GM10248 (cell line): ENCODE results near the gene DSCAML1.

Experiments
- CTCF ChIA-PET: fragments of 300-600 bp; sonication (Branson Sonifier 250); formaldehyde crosslinking; extraction: SDS; loops from one replicate; lab custom pipeline; 2021; ENCODE audit warnings: antibody characterized with exemption; lab: Yijun Ruan, JAX
- POLR2A ChIA-PET: fragments of 350-650 bp; sonication (Branson Sonifier 250); formaldehyde crosslinking; extraction: SDS; loops from one replicate; lab custom pipeline; 2020; ENCODE audit warnings: antibody characterized with exemption; lab: Yijun Ruan, JAX
- DNase-seq: peaks from one replicate; pipeline ENCODE4 v3.0.0; 2012; ENCODE audit errors: extremely low spot score
- TF ChIP-seq, protein P1 (sequence below): IDR thresholded peaks from 2 replicates; pipeline ENCODE4 v1.5.1; 2012; ENCODE audit warnings: mild to moderate bottlenecking, low read depth; ENCODE audit errors: extremely low read depth, missing control alignments, control extremely low read depth

The DSCAML1 gene

DNA sequence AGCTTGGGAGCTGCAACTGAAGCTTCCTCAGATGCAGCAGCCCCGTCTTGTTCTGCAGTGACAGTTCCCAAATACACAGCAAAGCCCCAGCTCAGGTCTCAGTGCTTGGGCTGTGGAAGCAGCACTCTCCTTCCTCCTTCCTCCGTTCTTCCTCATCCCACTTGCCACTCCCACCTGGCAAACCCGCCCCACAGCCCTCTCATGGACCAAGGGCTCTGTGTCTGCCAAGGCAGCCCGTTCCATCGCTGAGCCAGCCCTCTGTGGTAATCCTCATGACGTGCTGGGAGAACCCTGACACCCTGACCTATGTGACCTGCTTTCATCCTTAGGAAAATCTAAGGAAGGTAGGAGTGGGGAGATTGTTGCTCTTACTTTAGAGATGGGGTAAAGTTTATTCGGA is 157.0 kb downstream of the DSCAML1 start:
- ChIA-PET POLR2A (no interaction called here), CTCF (no interaction called here)
- DNase-seq: no peak
- TF ChIP-seq, protein P1, sequence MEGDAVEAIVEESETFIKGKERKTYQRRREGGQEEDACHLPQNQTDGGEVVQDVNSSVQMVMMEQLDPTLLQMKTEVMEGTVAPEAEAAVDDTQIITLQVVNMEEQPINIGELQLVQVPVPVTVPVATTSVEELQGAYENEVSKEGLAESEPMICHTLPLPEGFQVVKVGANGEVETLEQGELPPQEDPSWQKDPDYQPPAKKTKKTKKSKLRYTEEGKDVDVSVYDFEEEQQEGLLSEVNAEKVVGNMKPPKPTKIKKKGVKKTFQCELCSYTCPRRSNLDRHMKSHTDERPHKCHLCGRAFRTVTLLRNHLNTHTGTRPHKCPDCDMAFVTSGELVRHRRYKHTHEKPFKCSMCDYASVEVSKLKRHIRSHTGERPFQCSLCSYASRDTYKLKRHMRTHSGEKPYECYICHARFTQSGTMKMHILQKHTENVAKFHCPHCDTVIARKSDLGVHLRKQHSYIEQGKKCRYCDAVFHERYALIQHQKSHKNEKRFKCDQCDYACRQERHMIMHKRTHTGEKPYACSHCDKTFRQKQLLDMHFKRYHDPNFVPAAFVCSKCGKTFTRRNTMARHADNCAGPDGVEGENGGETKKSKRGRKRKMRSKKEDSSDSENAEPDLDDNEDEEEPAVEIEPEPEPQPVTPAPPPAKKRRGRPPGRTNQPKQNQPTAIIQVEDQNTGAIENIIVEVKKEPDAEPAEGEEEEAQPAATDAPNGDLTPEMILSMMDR: no peak

DNA sequence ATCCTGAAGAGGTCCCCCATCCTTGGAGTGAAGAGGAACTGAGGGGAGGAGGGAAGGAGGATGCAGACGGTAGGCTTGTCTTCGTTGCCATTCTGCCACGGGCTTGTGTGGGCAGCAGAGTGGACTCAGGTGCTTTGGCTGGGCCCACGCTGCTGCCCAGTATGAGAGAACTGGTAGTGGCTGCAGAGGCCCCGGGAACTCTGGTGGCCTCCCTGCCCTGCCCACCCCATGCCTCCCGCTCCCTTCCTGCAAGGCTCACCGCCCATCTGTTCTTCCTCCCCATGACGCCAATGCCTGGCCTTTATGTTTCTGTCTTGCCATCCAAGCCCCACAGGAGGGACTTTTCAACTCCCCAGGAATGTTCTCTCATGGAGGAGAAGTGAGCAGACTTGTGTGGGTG is 157.4 kb downstream of the DSCAML1 start:
- no peak for DNase-seq
- TF ChIP-seq, protein P1: no peak
- ChIA-PET CTCF (no interaction called here), POLR2A (no interaction called here)

DNA sequence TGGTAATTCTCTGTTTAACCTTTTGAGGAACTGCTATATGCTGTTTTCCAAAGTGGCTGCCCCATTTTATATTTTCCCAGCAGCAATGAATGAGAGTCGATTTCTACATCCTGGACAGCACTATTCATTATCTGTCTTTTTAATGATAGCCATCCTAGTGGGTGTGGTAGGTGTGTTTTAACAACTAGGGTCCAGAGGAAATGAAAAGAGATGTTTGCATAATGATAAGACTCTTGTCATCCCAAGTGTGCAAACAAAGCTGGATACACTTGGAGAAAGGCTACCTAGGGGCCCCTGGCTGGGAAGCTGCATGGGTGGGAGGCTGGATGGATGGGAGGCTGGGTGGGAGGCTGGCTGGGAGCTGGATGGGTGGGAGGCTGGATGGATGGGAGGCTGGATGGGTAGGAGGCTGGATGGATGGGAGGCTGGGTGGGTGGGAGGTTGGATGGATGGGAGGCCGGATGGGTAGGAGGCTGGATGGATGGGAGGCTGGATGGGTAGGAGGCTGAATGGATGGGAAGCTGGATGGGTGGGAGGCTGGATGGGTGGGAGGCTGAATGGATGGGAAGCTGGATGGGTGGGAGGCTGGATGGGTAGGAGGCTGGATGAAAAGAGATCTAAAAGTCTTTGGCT is 158.0 kb downstream of the DSCAML1 start:
- TF ChIP-seq, protein P1: no peak
- DNase-seq: no peak
- ChIA-PET POLR2A (no interaction called here), CTCF (no interaction called here)

DNA sequence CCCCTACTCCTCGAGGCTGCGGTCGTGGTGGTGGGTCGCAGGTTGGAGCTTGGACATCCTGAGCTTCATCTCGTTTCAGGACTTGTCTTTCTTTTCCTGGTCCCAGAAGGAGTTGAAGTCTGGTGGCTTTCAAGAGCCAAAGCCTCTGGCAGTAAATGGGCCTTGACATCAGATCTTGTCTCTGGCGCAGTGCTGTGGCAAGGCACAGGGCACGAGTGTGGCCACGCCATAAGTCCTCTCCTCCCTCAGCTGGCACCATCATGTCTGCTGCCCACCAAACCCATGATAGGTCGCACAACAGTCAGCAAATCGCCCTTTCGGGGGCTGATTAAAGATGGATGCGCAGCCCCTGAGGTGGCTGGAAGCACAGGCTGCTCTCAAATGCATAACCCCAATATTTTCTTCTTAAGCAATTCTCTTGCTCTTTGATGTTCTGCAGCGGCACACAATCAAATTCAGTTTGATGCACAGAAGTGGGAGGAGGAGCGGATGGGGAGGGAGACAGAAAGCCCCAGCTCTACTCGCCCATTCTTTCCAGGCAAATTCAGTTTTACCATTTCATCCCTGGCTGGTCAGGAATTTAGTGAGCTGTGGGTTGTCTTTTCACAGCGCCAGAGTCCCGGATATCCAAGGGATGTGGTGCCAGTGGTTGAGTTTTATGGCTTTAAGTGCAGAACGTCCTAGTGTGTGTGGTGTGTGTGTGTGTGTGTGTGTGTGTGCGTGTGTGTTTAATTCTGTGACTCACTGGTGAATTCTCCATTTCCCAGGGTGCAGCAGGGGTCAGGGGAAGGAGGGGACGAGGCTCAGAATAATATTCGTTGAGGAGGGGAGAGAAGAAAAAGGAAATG is 162.0 kb downstream of the DSCAML1 start:
- POLR2A ChIA-PET: no interaction called here
- TF ChIP-seq, protein P1: no peak
- no peak for DNase-seq
- CTCF ChIA-PET: interaction anchor here (1.1 kb wide), 1 partner anchor 19 kb away, joined by 3 read pairs; no protein-coding TSS in a partner anchor

DNA sequence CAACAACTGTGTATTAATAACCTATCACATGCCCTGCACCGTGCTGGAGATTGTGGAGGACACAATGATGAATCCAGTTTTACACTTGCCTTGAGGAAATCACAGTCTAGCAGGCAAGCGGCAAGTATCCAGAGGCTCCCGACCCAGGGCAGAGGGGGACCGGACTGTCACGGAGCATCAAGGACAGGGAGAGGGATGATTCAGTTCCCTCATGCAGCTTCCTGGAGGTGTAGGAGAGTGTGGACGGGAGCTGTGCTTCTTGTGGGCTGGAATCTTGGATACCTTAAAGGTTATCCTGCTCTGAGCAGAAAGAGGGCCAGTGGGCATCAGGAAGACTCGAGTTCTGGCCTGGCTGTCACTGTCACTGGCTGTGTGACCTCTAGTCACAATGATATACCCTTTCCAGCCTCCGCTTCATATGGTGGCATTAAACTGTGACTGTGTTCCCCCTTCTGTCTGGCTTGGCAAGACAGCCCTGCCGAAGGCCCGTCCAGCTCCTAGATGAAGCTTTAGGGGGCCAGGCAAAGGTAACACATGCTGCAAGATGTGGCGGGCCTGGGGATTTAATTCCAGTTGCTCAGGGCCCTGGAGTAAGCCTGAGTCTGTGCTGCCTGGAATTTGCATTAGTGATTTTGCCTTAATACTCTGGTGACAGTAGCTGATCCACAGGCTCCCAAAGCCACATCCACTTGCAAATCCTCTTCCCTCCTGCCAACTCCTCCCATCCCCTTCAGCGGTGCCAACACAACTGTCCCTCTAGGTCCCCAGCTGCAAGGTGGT is 162.8 kb downstream of the DSCAML1 start:
- no peak for DNase-seq
- TF ChIP-seq, protein P1: no peak
- CTCF ChIA-PET: interaction anchor here (0.7 to 1.1 kb wide), 2 partner anchors 12 to 19 kb away, joined by 3 read pairs; no protein-coding TSS in a partner anchor
- POLR2A ChIA-PET: no interaction called here

DNA sequence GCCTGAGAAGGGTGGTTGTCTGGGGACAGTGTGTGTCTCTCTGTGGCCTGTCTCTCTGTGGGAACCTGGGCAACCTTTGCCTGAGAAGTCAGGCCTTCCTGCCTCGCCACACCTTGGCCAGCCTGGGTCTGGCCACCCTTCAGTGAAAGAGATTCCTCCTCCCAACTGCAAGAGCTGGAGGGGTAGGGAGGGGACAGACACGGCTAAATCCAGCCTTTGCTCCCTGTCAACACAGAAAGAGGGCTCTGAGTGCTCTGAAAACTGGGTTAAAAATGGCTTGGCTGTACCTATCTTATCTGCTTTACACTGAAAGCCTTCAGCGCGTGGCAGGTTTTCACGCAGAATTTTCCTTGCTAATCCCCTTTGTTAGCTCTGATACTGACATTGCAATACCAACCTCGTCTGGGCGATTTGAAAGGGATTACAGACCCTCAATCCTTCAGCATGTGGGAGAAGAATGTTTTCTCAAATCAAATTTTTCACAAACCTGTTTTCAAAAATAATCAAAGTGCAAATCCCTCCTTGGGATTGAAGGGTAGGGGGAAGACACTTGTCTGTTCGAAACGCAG is 163.7 kb downstream of the DSCAML1 start:
- ChIA-PET POLR2A (no interaction called here), CTCF (no interaction called here)
- TF ChIP-seq, protein P1: no peak
- no peak for DNase-seq
